Hepatocyte (in vitro differentiated cells): Measurements from ENCODE around the gene APBB1IP.

ENCODE experiments used
- EZH2phosphoT487 ChIP-seq: fragments of 200-600 bp; sonication (generic); IDR thresholded peaks from one replicate; pipeline ENCODE4 v1.6.1; 2018; ENCODE audit warnings: antibody characterized with exemption, mild to moderate bottlenecking, low read depth, moderate library complexity; ENCODE audit not compliant: unreplicated experiment, severe bottlenecking
- TF ChIP-seq, protein P1 (sequence below): fragments of 200-600 bp; sonication (generic); IDR thresholded peaks from 2 replicates; pipeline ENCODE4 v1.5.1; 2016; ENCODE audit warnings: antibody characterized with exemption, mild to moderate bottlenecking; ENCODE audit not compliant: poor library complexity

DNA sequence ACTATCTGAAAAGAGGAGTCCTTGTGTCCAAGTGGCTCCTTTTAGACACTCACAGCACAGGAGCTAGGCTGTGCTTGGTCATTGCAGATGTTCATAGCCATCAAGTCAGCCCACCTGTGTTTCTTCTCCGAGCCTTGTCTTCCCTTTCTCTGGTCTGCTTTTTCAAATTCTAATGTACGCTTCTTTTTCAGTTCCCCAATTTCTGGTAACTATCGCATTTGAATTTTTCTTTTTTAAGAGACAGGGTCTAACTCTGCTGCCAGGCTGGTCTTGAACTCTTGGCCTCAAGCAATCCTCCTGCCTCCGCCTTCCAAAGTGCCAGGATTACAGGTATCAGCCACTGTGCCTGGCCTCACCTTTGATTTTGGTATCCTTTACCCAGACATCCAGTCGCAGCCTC lies 18.9 kb downstream of the APBB1IP start:
- TF ChIP-seq, protein P1, sequence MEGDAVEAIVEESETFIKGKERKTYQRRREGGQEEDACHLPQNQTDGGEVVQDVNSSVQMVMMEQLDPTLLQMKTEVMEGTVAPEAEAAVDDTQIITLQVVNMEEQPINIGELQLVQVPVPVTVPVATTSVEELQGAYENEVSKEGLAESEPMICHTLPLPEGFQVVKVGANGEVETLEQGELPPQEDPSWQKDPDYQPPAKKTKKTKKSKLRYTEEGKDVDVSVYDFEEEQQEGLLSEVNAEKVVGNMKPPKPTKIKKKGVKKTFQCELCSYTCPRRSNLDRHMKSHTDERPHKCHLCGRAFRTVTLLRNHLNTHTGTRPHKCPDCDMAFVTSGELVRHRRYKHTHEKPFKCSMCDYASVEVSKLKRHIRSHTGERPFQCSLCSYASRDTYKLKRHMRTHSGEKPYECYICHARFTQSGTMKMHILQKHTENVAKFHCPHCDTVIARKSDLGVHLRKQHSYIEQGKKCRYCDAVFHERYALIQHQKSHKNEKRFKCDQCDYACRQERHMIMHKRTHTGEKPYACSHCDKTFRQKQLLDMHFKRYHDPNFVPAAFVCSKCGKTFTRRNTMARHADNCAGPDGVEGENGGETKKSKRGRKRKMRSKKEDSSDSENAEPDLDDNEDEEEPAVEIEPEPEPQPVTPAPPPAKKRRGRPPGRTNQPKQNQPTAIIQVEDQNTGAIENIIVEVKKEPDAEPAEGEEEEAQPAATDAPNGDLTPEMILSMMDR = no peak
- TF ChIP-seq EZH2phosphoT487 = no peak
